ENCODE data around the gene ZNF618. TPM values are rescaled to one million over a fixed set of nuclear protein-coding genes. Genes with fewer than 3 reads are reported as not detected.

Gene ZNF618
- total RNA-seq, 1 experiment from 2014 or later = 1.8 TPM

GRCh38 chr9:113921396-113921925 is 45.4 kb downstream of the ZNF618 start:
- in situ Hi-C loops (cut with HindIII; ENCODE audit: low pct_unique_long_range_greater_than_20kb, low sequenced_read_pairs) = no loop called here
- Histone ChIP-seq H3K9me3 (ENCODE audit: control insufficient read depth, insufficient read depth, low read depth, low read length) (no peaks in the 10 kb centered on the region), H3K27ac (ENCODE audit: low read length) (no peak overlapping the region), H3K4me3 (ENCODE audit: low read depth in 2 of 2, low read length in 2 of 2) (no peak overlapping the region), H3K27me3 (ENCODE audit: control insufficient read depth, insufficient read depth, low read length) (no peaks in the 10 kb centered on the region), H3K4me1 (ENCODE audit: control insufficient read depth, insufficient read depth, low read length) (no peaks in the 10 kb centered on the region), H3K36me3 (ENCODE audit: control insufficient read depth, insufficient read depth, low read length) (no peaks in the 10 kb centered on the region)
- BruUV-seq (replicated peaks) = no TSS peak
- intact Hi-C loops (cut with micrococcal nuclease; ENCODE audit: unreplicated experiment) = no loop called here
- CTCF ChIA-PET = no interaction called here
- no peak for DNase-seq (ENCODE audit: low read depth, low spot score)
- ATAC-seq = no peak
- POLR2A ChIA-PET = no interaction called here
- TF ChIP-seq SIN3A (IDR thresholded peaks at IDR 0.05; ENCODE audit: borderline replicate concordance, insufficient read depth, low read depth, low read length) = no peak
- TF ChIP-seq REST (IDR thresholded peaks at IDR 0.05; ENCODE audit: insufficient read depth in 1 of 2, low read depth in 2 of 2, low read length in 1 of 2) = no peak
- TF ChIP-seq, protein P1, sequence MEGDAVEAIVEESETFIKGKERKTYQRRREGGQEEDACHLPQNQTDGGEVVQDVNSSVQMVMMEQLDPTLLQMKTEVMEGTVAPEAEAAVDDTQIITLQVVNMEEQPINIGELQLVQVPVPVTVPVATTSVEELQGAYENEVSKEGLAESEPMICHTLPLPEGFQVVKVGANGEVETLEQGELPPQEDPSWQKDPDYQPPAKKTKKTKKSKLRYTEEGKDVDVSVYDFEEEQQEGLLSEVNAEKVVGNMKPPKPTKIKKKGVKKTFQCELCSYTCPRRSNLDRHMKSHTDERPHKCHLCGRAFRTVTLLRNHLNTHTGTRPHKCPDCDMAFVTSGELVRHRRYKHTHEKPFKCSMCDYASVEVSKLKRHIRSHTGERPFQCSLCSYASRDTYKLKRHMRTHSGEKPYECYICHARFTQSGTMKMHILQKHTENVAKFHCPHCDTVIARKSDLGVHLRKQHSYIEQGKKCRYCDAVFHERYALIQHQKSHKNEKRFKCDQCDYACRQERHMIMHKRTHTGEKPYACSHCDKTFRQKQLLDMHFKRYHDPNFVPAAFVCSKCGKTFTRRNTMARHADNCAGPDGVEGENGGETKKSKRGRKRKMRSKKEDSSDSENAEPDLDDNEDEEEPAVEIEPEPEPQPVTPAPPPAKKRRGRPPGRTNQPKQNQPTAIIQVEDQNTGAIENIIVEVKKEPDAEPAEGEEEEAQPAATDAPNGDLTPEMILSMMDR (IDR thresholded peaks at IDR 0.05) = no peak
- TF ChIP-seq POLR2AphosphoS5 (IDR thresholded peaks at IDR 0.05; ENCODE audit: low read depth, low read length) = no peak
- TF ChIP-seq TCF7L2 (IDR thresholded peaks at IDR 0.05; ENCODE audit: low read depth, low read length) = no peak

DNA sequence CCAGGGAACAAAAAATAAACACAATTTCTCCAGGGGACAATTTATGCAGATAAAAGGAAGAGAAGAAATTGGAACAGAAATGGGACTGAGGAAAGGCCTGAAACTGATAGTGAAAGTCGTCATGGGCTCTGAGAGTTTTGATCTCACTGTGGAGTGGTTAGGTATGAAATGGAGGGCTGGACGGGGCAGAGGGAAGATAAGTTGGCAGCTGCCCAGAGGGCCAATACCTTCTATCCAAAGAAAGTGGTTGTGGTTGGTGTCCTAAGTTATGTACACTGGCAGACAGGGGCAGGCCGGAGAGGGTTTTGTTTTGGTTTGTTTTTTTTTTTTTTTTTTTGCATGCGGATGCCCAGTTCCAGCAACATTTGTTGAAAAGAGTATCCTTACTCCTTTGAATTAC is 46.1 kb downstream of the ZNF618 start:
- Histone ChIP-seq H3K27ac (ENCODE audit: low read length) (no peak overlapping the region), H3K4me1 (ENCODE audit: control insufficient read depth, insufficient read depth, low read length) (no peaks in the 10 kb centered on the region), H3K9me3 (ENCODE audit: control insufficient read depth, insufficient read depth, low read depth, low read length) (no peaks in the 10 kb centered on the region), H3K4me3 (ENCODE audit: low read depth in 2 of 2, low read length in 2 of 2) (no peak overlapping the region), H3K27me3 (ENCODE audit: control insufficient read depth, insufficient read depth, low read length) (no peaks in the 10 kb centered on the region), H3K36me3 (ENCODE audit: control insufficient read depth, insufficient read depth, low read length) (no peaks in the 10 kb centered on the region)
- ATAC-seq = no peak
- CTCF ChIA-PET = no interaction called here
- TF ChIP-seq, protein P1 (IDR thresholded peaks at IDR 0.05) = no peak
- TF ChIP-seq TCF7L2 (IDR thresholded peaks at IDR 0.05; ENCODE audit: low read depth, low read length) (no peak), SIN3A (IDR thresholded peaks at IDR 0.05; ENCODE audit: borderline replicate concordance, insufficient read depth, low read depth, low read length) (no peak), POLR2AphosphoS5 (IDR thresholded peaks at IDR 0.05; ENCODE audit: low read depth, low read length) (no peak), REST (IDR thresholded peaks at IDR 0.05; ENCODE audit: insufficient read depth in 1 of 2, low read depth in 2 of 2, low read length in 1 of 2) (no peak)
- POLR2A ChIA-PET = no interaction called here
- intact Hi-C loops (cut with micrococcal nuclease; ENCODE audit: unreplicated experiment) (no loop called here), in situ Hi-C loops (cut with HindIII; ENCODE audit: low pct_unique_long_range_greater_than_20kb, low sequenced_read_pairs) (no loop called here)
- DNase-seq (ENCODE audit: low read depth, low spot score) = no peak
- BruUV-seq (replicated peaks) = no TSS peak

Data from Panc1 (cell line).